UCSD-AML1 (cell line): Measurements from ENCODE around the gene TBC1D9B.

Experiments
- DNase-seq: peaks from one replicate; lab custom pipeline; 2025; ENCODE audit not compliant: unreplicated experiment; lab: John Stamatoyannopoulos, UW

Gene TBC1D9B

GRCh38 chr5:179822059-179822432, 85.7 kb downstream of the TBC1D9B start:
- no peak for DNase-seq

- DNase-seq = peak; percentile 88
These were observed 86.2 kb downstream of the TBC1D9B start for GRCh38 chr5:179821298-179822058.

GRCh38 chr5:179820483-179821297, 87.0 kb downstream of the TBC1D9B start, which contains the start of gene SQSTM1:
Gene SQSTM1 (plus strand): TSS chr5:179820905. CDS start chr5:179820937, 32 bp downstream.
- peak; percentile 88 for DNase-seq

GRCh38 chr5:179820127-179820482, 87.6 kb downstream of the TBC1D9B start:
- no peak for DNase-seq

- DNase-seq = peak; percentile 80
These were observed 88.2 kb downstream of the TBC1D9B start for GRCh38 chr5:179819296-179820126.

- peak; percentile 93 for DNase-seq
These were observed 88.9 kb downstream of the TBC1D9B start for GRCh38 chr5:179818746-179819295.

- no peak for DNase-seq
These were observed 89.6 kb downstream of the TBC1D9B start for GRCh38 chr5:179817890-179818745.

GRCh38 chr5:179817470-179817840, 90.2 kb downstream of the TBC1D9B start:
- no peak for DNase-seq

GRCh38 chr5:179816796-179817469, 90.8 kb downstream of the TBC1D9B start:
- DNase-seq = no peak

- DNase-seq = no peak
These were observed 91.3 kb downstream of the TBC1D9B start for GRCh38 chr5:179816401-179816795.

- DNase-seq = no peak
These were observed 92.0 kb downstream of the TBC1D9B start for GRCh38 chr5:179815491-179816249.

- no peak for DNase-seq
These were observed 93.6 kb downstream of the TBC1D9B start for GRCh38 chr5:179814090-179814489.

GRCh38 chr5:179812997-179813607, 94.6 kb downstream of the TBC1D9B start:
- DNase-seq = no peak

- DNase-seq = no peak
These were observed 95.4 kb downstream of the TBC1D9B start for GRCh38 chr5:179812135-179812825.
